Left colon (tissue), 2 donors: ENCODE results near the gene CTSH. TPM values are rescaled to one million over a fixed set of nuclear protein-coding genes. Genes with fewer than 3 reads are reported as not detected.

Experiments
- ATAC-seq: fragments of 200-7000 bp; cut with Tn5 transposase; one replicate; pipeline ENCODE4 v1.9.1; 2020; ENCODE audit warnings: mild to moderate bottlenecking, moderate library complexity
- DNase-seq, 2 donors: peaks; one replicate each; pipeline ENCODE4 v3.0.0-alpha.2; 2020
- intact Hi-C, 2 donors: fragments of 100-400 bp; cut with DNase I in 1 of 2; cut with micrococcal nuclease in 1 of 2; formaldehyde crosslinking; loops; one replicate each; pipeline versions ENCODE4 v1.11.2 to v1.14.0; 2022; cut with DNase I, micrococcal nuclease
- long read RNA-seq: library from polyadenylated mRNA; unstranded; transcript quantifications from one replicate; pipeline ENCODE4 v2.0.0, GENCODE V29; 2021
- total RNA-seq, 2 donors: library from RNA; stranded (reverse); fragmentation: NEBNext Ultra II Directional; extraction: Animal tissue kit (Norgen Biotek cat#: 25700); gene quantifications; one replicate each; pipeline ENCODE4 v1.2.1, GENCODE V29; 2021
- donor health status: DM: no; HTN: no; CAD: no.
- donor health status: DM: yes; HTN: yes; CAD: no.

The CTSH gene
- total RNA-seq = 10 to 100 TPM; 25.6 to 66.7 TPM
- long read RNA-seq, transcript CTSH-201 (12 exons, 2,190 nt) = major isoform, 20 of 21 reads
- long read RNA-seq, partial matches to known transcripts = 1 of 21 reads
- long read RNA-seq, other reads (novel, unspliced or antisense) = 0 of 21 reads

- intact Hi-C loops = no loop called here
- DNase-seq = peak; percentile 86 to 94
- ATAC-seq = peak; percentile 96
These were observed at the start of gene CTSH for GRCh38 chr15:78944669-78945407. CTSH (minus strand) TSS chr15:78945046; CDS start chr15:78944981, 65 bp downstream.

- ATAC-seq (no peak), DNase-seq (no peak)
- intact Hi-C loops = no loop called here
These were observed 49.2 kb upstream of the CTSH start for GRCh38 chr15:78993931-78994530.

GRCh38 chr15:78993257-78993930, 48.5 kb upstream of the CTSH start:
- DNase-seq (no peak), ATAC-seq (no peak)
- intact Hi-C loops = no loop called here

- intact Hi-C loops = no loop called here
- DNase-seq (peak in 1 of 2 donors; percentile 33), ATAC-seq (no peak)
These were observed 47.8 kb upstream of the CTSH start for GRCh38 chr15:78992416-78993256.

GRCh38 chr15:78991879-78992278, 47.0 kb upstream of the CTSH start:
- ATAC-seq = peak; percentile 30
- intact Hi-C loops = no loop called here
- DNase-seq = no peak

GRCh38 chr15:78991476-78991875, 46.6 kb upstream of the CTSH start:
- ATAC-seq (no peak), DNase-seq (no peak)
- intact Hi-C loops = no loop called here

- DNase-seq (no peak), ATAC-seq (no peak)
- intact Hi-C loops = no loop called here
These were observed 45.4 kb upstream of the CTSH start for GRCh38 chr15:78990278-78990677.

- DNase-seq = no peak
- ATAC-seq = no peak
- intact Hi-C loops = no loop called here
These were observed 44.9 kb upstream of the CTSH start for GRCh38 chr15:78989701-78990240.

GRCh38 chr15:78988361-78988911, 43.6 kb upstream of the CTSH start:
- intact Hi-C loops = no loop called here

GRCh38 chr15:78987556-78988360, 42.9 kb upstream of the CTSH start:
- intact Hi-C loops = no loop called here
- DNase-seq (no peak), ATAC-seq (no peak)

More at GRCh38 chr15:78988361-78988911, 43.6 kb upstream of the CTSH start:
- DNase-seq (peak; percentile 49 to 80), ATAC-seq (peak; percentile 66)

GRCh38 chr15:78985859-78986475, 41.1 kb upstream of the CTSH start:
- no peak for ATAC-seq
- intact Hi-C loops = no loop called here
- no peak for DNase-seq

- ATAC-seq = no peak
- intact Hi-C loops = no loop called here
- DNase-seq = no peak
These were observed 39.2 kb upstream of the CTSH start for GRCh38 chr15:78984041-78984440.

GRCh38 chr15:78983146-78983918, 38.5 kb upstream of the CTSH start:
- intact Hi-C loops = no loop called here
- DNase-seq = no peak
- ATAC-seq = no peak

GRCh38 chr15:78982736-78983135, 37.9 kb upstream of the CTSH start:
- ATAC-seq = no peak
- intact Hi-C loops = no loop called here
- no peak for DNase-seq

GRCh38 chr15:78981532-78982313, 36.9 kb upstream of the CTSH start:
- intact Hi-C loops = no loop called here
- DNase-seq (no peak), ATAC-seq (no peak)
